GM12875 (cell line): Measurements from ENCODE around the gene DIP2C.
"Not testable (repeated sequence)": the region's sequence is repeated elsewhere in the genome, so short reads cannot be mapped to it uniquely, and the experiment has no call there.

Source experiments
- H3K4me3 ChIP-seq: one replicate; pipeline ENCODE4 v1.5.1; 2011; ENCODE audit warnings: low read depth, low read length, control low read depth
- TF ChIP-seq, protein P1 (sequence below): IDR thresholded peaks from 2 replicates; pipeline ENCODE4 v1.5.1; 2011; ENCODE audit warnings: low read depth, mild to moderate bottlenecking, control low read depth, inconsistent platforms, low read length, moderate library complexity, borderline replicate concordance; ENCODE audit not compliant: insufficient read depth

Gene DIP2C

DNA sequence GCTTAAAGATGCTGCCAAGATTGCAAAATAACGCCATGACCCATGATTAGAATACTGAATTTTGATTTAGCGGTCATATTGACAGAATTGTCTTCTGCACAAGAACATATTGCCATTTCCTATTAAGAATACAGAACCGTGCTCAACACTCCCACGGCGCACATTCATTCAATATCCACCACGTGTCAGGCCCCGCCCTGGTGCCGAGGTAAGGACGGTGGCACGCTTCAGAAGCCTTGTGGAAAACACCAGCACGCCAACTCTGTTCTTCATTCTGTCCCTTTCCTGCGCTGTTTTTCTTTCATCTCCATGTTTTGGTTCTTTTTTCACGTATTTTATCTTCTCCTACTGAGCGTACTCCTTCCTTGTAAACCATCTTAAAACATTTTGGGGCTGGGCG is 364.9 kb downstream of the DIP2C start:
- TF ChIP-seq, protein P1, sequence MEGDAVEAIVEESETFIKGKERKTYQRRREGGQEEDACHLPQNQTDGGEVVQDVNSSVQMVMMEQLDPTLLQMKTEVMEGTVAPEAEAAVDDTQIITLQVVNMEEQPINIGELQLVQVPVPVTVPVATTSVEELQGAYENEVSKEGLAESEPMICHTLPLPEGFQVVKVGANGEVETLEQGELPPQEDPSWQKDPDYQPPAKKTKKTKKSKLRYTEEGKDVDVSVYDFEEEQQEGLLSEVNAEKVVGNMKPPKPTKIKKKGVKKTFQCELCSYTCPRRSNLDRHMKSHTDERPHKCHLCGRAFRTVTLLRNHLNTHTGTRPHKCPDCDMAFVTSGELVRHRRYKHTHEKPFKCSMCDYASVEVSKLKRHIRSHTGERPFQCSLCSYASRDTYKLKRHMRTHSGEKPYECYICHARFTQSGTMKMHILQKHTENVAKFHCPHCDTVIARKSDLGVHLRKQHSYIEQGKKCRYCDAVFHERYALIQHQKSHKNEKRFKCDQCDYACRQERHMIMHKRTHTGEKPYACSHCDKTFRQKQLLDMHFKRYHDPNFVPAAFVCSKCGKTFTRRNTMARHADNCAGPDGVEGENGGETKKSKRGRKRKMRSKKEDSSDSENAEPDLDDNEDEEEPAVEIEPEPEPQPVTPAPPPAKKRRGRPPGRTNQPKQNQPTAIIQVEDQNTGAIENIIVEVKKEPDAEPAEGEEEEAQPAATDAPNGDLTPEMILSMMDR = no peak
- no peak overlapping the region for H3K4me3 ChIP-seq

DNA sequence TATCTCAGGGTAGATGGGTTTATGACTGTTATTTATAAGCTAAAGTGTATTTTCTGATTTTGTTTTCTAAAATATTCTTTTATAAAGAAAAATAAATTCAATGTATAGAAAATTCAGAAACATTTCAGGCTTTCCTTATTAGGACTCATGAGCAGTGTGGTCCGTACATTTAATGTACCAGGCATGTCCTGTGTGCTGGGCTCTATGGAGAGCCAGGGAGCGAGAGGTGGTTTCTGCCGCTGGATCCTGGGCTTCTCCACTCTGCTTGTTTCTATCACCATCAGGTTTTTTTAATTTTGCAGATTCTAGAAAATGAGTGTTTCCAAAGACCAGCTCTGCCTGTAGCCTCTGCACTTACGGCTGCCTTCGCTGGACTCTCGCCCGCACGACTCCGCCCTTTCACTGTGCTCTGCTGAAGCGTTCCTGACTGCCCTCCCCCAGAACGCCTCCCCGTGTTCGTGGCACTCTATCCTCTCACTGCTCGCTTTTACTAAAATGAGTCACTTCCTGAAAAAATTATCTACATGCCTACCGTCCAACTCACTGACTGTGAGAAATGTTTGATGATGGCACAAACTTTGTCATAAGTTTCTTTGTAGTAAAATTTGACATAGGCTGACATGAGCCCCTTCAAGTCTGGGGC is 365.7 kb downstream of the DIP2C start:
- no peak overlapping the region for H3K4me3 ChIP-seq

GRCh38 chr10:323046-323445 is 366.4 kb downstream of the DIP2C start:
- not testable (repeated sequence) for H3K4me3 ChIP-seq

More for the DNA sequence above, 365.7 kb downstream of the DIP2C start:
- TF ChIP-seq, protein P1 = no peak

GRCh38 chr10:320771-321170 is 368.7 kb downstream of the DIP2C start:
- no peak overlapping the region for H3K4me3 ChIP-seq
- TF ChIP-seq, protein P1 = no peak

DNA sequence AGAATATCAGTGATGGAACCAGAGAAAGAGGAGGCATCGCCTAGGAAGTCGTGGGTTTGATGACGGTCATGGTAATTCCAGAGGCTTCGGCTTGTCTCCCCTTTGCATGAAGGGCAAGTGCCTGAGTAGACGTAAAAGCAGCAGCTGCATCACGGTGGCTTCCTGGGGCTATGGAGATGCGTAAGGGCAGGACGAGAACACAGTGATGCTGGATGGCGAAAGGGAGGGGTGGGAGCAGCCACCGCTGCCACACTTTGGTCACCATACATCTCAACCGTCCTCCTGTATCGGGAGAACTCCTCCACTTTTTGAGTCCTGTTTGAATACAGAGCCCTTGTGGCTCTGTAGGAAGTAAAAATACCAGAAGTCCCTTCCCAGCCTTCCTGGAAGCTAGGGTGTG is 371.5 kb downstream of the DIP2C start:
- H3K4me3 ChIP-seq = no peak overlapping the region
- TF ChIP-seq, protein P1 = no peak

GRCh38 chr10:317271-317769 is 372.1 kb downstream of the DIP2C start:
- TF ChIP-seq, protein P1 = no peak
- H3K4me3 ChIP-seq = no peak overlapping the region

GRCh38 chr10:316390-316789 is 373.1 kb downstream of the DIP2C start:
- no peak overlapping the region for H3K4me3 ChIP-seq
- TF ChIP-seq, protein P1 = no peak

DNA sequence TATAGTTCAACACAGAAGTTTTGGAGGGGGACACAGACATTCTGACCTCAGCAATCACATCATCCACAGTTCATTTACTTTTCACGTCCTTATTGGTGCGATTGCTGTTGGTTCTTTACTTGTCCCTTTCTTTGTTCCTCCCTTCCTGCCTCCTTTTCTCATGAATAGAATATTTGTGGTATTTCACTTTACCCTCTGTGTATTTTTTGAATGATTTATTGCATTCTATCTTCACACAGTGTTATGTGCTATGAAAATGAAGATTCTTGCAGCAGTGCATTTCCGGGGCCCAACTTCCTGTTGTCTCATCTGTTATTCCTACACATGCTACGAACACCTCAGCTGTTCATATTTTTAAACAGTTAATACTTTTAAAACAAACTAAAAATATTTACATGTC is 374.6 kb downstream of the DIP2C start:
- TF ChIP-seq, protein P1 = no peak
- no peak overlapping the region for H3K4me3 ChIP-seq
